Hepatocyte (in vitro differentiated cells): ENCODE data around the gene RAB33A. TPM values are rescaled to one million over a fixed set of nuclear protein-coding genes. Genes with fewer than 3 reads are reported as not detected.
A peak's percentile ranks its signal among the peaks of the same experiment; 100 is the strongest.

Experiments
- DNase-seq: peaks from one replicate; pipeline ENCODE4 v3.0.0-alpha.2; 2016; ENCODE audit warnings: low spot score
- H2AFZ ChIP-seq: fragments of 200-600 bp; sonication (generic); 2 replicates; pipeline ENCODE4 v1.6.0; 2016; ENCODE audit warnings: antibody characterized with exemption, mild to moderate bottlenecking
- H3K27ac ChIP-seq: fragments of 200-600 bp; sonication (generic); 2 replicates; pipeline ENCODE4 v1.5.1; 2016; ENCODE audit warnings: mild to moderate bottlenecking
- H3K27me3 ChIP-seq: fragments of 200-600 bp; sonication (generic); 2 replicates; pipeline ENCODE4 v1.6.1; 2016
- H3K36me3 ChIP-seq: fragments of 200-600 bp; sonication (generic); replicated peaks from 2 replicates; pipeline ENCODE4 v1.5.1; 2016; ENCODE audit warnings: low read depth; ENCODE audit not compliant: insufficient read depth
- H3K4me1 ChIP-seq: fragments of 200-600 bp; sonication (generic); 2 replicates; pipeline ENCODE4 v1.5.1; 2016; ENCODE audit warnings: mild to moderate bottlenecking, moderate library complexity; ENCODE audit not compliant: insufficient read depth
- H3K4me2 ChIP-seq: fragments of 200-600 bp; sonication (generic); 2 replicates; pipeline ENCODE4 v1.6.0; 2016
- H3K4me3 ChIP-seq: fragments of 200-600 bp; sonication (generic); 2 replicates; pipeline ENCODE4 v1.5.1; 2016; ENCODE audit warnings: mild to moderate bottlenecking
- H3K79me2 ChIP-seq: fragments of 200-600 bp; sonication (generic); 2 replicates; pipeline ENCODE4 v1.6.0; 2017; ENCODE audit warnings: mild to moderate bottlenecking
- H3K9me2 ChIP-seq: fragments of 200-600 bp; sonication (generic); replicated peaks from 2 replicates; pipeline ENCODE4 v1.6.0; 2017; ENCODE audit warnings: mild to moderate bottlenecking; ENCODE audit not compliant: insufficient read depth
- H3K9me3 ChIP-seq: fragments of 200-600 bp; sonication (generic); 2 replicates; pipeline ENCODE4 v1.5.1; 2016; ENCODE audit warnings: low read depth, mild to moderate bottlenecking
- H4K20me1 ChIP-seq: fragments of 200-600 bp; sonication (generic); 2 replicates; pipeline ENCODE4 v1.6.0; 2016; ENCODE audit warnings: mild to moderate bottlenecking; ENCODE audit not compliant: insufficient read depth, poor library complexity, severe bottlenecking
- EZH2 ChIP-seq: fragments of 200-600 bp; sonication (generic); IDR thresholded peaks from 2 replicates; pipeline ENCODE4 v1.6.1; 2016; ENCODE audit warnings: antibody characterized with exemption, mild to moderate bottlenecking, borderline replicate concordance
- EZH2phosphoT487 ChIP-seq: fragments of 200-600 bp; sonication (generic); IDR thresholded peaks from one replicate; pipeline ENCODE4 v1.6.1; 2018; ENCODE audit warnings: antibody characterized with exemption, mild to moderate bottlenecking, low read depth, moderate library complexity; ENCODE audit not compliant: unreplicated experiment, severe bottlenecking
- WGBS: methylation state at CpG from one replicate; pipeline ENCODE4 v1.1.6; 2016; ENCODE audit warnings: low lambda C conversion rate; ENCODE audit errors: missing lambda C conversion rate; 5-methylcytosine and 5-hydroxymethylcytosine counted together
- polyA plus RNA-seq: library from polyadenylated mRNA; unstranded; fragments of >200 nt; fragmentation: Nextera tagmentation; extraction: Ambion mirVana; gene quantifications from 2 replicates; pipeline ENCODE4 v1.2.1, GENCODE V29; 2016
- total RNA-seq: library from RNA; depleted of rRNA; stranded (reverse); fragments of >200 nt; gene quantifications from 2 replicates; pipeline ENCODE4 v1.2.3, GENCODE V29; 2014
- TF ChIP-seq, protein P1 (sequence below): fragments of 200-600 bp; sonication (generic); IDR thresholded peaks from 2 replicates; pipeline ENCODE4 v1.5.1; 2016; ENCODE audit warnings: antibody characterized with exemption, mild to moderate bottlenecking; ENCODE audit not compliant: poor library complexity

Gene RAB33A
- total and polyA plus RNA-seq, 2 experiments from 2014 or later: 3.0 to 11.2 TPM

DNA sequence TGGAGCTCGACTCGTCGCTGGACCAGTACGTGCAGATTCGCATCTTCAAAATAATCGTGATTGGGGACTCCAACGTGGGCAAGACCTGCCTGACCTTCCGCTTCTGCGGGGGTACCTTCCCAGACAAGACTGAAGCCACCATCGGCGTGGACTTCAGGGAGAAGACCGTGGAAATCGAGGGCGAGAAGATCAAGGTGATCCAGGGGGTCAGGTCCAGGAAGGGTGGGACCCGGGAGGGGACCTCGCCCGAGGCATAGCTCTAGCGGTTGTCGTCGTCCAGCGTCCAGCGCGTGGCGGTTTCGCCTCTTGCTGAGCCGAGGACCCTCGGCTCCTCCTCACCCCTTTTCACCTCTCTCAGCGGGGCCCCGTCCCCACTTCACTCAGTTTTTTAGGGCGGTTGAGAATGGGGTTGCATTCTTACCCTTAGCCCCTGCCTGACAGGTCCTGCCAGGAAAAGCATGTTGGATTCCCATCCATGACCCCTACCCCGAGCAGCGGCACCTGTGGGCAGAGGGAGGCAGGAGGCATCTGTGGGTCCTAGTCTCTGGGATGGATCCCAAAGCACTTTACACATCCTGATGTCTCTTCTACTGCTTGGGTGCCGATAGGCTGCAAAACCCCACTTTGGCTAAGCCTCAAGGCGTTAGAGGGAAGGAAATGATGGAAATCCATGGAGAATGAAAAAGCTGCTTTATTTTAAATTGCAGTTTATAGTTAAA lies 524 bp downstream of the RAB33A start:
- H3K27ac ChIP-seq: peak overlapping the region; percentile 34
- no peaks in the 10 kb centered on the region for H4K20me1 ChIP-seq
- H3K4me1 ChIP-seq: no peaks in the 10 kb centered on the region
- H3K9me3 ChIP-seq: no peaks in the 10 kb centered on the region
- H3K36me3 ChIP-seq: no peaks in the 10 kb centered on the region
- H3K27me3 ChIP-seq: peaks cover 8% of the 10 kb centered on the region
- H2AFZ ChIP-seq: no peak overlapping the region
- no peaks in the 10 kb centered on the region for H3K9me2 ChIP-seq
- 50% methylated on average over 34 of the region's 34 CpGs for WGBS
- H3K4me2 ChIP-seq: peak overlapping the region; percentile 92
- no peaks in the 10 kb centered on the region for H3K79me2 ChIP-seq
- peak overlapping the region; percentile 10 for H3K4me3 ChIP-seq
- no peak for DNase-seq
- TF ChIP-seq, protein P1, sequence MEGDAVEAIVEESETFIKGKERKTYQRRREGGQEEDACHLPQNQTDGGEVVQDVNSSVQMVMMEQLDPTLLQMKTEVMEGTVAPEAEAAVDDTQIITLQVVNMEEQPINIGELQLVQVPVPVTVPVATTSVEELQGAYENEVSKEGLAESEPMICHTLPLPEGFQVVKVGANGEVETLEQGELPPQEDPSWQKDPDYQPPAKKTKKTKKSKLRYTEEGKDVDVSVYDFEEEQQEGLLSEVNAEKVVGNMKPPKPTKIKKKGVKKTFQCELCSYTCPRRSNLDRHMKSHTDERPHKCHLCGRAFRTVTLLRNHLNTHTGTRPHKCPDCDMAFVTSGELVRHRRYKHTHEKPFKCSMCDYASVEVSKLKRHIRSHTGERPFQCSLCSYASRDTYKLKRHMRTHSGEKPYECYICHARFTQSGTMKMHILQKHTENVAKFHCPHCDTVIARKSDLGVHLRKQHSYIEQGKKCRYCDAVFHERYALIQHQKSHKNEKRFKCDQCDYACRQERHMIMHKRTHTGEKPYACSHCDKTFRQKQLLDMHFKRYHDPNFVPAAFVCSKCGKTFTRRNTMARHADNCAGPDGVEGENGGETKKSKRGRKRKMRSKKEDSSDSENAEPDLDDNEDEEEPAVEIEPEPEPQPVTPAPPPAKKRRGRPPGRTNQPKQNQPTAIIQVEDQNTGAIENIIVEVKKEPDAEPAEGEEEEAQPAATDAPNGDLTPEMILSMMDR: no peak
- TF ChIP-seq EZH2phosphoT487 (no peak), EZH2 (no peak)

DNA sequence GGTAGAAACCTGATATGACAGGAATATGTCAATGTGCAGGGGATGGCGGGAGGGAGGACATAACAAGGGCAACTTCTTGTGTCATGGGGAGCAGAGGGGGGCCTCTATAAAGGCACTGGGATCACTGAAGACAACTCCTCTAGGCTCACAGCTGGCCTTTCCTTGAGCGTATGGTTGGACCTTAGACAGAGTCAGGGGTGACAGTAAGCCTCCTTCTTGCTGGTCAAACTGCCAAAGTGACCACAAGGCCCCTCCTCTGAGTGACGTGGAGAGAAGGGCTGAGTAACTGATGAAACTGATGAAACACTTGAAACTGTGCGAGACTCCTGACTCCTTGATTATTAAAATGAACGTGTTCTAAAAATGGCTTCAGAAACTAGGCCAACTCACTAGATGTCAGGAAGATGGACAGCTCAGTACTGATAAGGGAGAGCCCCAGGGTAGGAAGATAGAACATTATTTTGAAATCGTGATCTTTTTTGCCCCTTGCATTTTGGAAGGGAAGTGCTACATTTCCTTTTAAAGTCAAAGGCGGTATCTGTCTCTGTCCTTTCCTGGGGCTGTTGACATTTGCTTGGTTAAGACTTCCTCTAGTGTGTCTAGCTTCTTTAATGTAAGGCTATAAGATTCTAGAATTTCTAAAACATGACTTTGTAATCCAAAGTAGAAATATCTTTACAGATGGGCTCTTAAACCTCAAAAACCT lies 1.6 kb downstream of the RAB33A start:
- H2AFZ ChIP-seq: no peak overlapping the region
- H3K4me2 ChIP-seq: no peak overlapping the region
- TF ChIP-seq EZH2: no peak
- TF ChIP-seq, protein P1: no peak
- no peak for TF ChIP-seq EZH2phosphoT487

DNA sequence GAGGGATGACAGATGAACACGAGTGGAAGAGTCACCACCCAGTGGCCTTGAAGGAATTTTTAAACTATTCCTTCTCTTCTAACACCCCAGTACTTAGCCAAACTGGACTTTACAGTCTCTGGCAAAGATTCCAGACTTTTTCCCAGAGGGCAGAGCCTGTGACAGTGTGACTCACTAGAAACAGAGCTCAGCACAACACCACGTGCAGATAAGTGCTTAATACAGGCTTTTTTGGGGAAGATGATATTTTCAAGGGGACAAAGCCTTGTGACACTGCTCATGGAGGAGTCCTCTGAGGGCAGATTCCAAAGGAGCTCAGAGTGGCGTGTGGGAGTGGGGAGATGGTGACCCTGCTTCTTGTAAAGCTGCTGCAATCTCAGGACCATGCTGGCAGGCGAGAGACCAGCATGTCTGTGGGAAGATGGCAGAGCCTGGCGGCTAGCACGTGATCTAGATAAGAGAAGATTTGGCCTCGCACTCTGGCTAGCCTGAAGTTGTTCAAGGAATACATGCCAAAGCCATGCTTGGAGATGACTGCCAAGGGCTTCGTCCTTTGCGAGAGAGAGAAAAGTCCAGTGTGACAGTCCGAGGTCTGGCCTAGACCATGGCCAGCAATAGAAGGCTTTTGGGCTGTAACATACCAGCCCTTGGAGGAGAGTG lies 2.4 kb downstream of the RAB33A start:
- no peaks in the 10 kb centered on the region for H3K4me1 ChIP-seq
- H3K4me2 ChIP-seq: no peak overlapping the region
- WGBS: 61% methylated on average over 10 of the region's 10 CpGs
- no peak overlapping the region for H3K4me3 ChIP-seq
- no peaks in the 10 kb centered on the region for H3K9me2 ChIP-seq
- DNase-seq: no peak
- TF ChIP-seq EZH2phosphoT487 (no peak), EZH2 (no peak)
- TF ChIP-seq, protein P1: no peak
- H3K79me2 ChIP-seq: no peaks in the 10 kb centered on the region
- H3K27me3 ChIP-seq: peaks cover 8% of the 10 kb centered on the region
- H2AFZ ChIP-seq: no peak overlapping the region
- H4K20me1 ChIP-seq: no peaks in the 10 kb centered on the region
- peak overlapping the region; percentile 74 for H3K27ac ChIP-seq
- no peaks in the 10 kb centered on the region for H3K9me3 ChIP-seq
- no peaks in the 10 kb centered on the region for H3K36me3 ChIP-seq

More for the DNA sequence above, 1.6 kb downstream of the RAB33A start:
- H4K20me1 ChIP-seq: no peaks in the 10 kb centered on the region
- H3K79me2 ChIP-seq: no peaks in the 10 kb centered on the region
- no peak for DNase-seq
- H3K27ac ChIP-seq: peak overlapping the region; percentile 74
- no peak overlapping the region for H3K4me3 ChIP-seq
- no peaks in the 10 kb centered on the region for H3K9me2 ChIP-seq
- peaks cover 8% of the 10 kb centered on the region for H3K27me3 ChIP-seq
- 59% methylated on average over 7 of the region's 7 CpGs for WGBS
- H3K36me3 ChIP-seq: no peaks in the 10 kb centered on the region
- H3K4me1 ChIP-seq: no peaks in the 10 kb centered on the region
- no peaks in the 10 kb centered on the region for H3K9me3 ChIP-seq
